Coronary artery (tissue), 2 donors: ENCODE results near the gene GIGYF1.

Source experiments
- DNase-seq: peaks from one replicate; pipeline ENCODE4 v3.0.0-alpha.2; 2017; ENCODE audit warnings: low spot score
- H3K27ac ChIP-seq, 2 donors: fragments of 200-600 bp; sonication (generic); one replicate each; pipeline ENCODE4 v1.5.1; 2016 to 2019
- H3K4me3 ChIP-seq: fragments of 200-600 bp; sonication (generic); 2 replicates; pipeline ENCODE4 v1.5.1; 2016; ENCODE audit warnings: mild to moderate bottlenecking, moderate library complexity
- TF ChIP-seq, protein P1 (sequence below): fragments of 200-600 bp; sonication (generic); IDR thresholded peaks from one replicate; pipeline ENCODE4 v1.5.1; 2019; ENCODE audit warnings: antibody characterized with exemption

The GIGYF1 gene

DNA sequence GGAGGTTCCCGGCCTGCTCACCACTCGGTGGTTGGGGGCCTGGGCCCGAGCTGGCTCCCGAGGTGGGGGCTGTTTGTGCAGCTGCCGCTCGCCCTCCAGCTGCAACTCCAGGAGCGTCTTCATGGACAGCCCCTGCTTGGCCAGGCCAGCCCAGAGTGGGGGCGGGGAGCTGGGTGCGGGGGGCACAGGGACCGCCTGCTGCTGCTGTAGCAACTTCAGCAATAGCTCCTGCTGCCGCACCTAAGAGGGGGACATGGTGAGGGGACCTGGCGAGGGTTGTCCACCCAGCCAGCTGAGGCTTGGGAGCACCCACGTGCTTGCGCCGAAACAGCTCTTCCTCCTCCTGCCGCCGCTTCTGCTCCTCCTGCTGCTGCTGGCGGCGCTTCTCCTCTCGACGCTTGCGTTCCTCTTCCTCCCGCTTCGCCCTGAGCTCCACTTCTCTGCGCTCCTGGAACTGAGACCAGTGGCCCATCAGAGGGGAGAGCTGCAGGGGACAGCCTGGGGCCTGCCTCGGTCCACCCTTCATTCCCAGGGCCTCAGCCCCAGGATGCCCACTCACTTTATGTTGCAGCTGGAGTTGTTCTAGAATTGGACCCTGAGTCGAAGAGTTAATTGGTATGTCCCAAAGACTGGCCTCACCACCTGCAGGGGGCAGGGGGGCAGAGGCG is 10.9 kb downstream of the GIGYF1 start:
- H3K27ac ChIP-seq, result no peak overlapping the region
- TF ChIP-seq, protein P1, sequence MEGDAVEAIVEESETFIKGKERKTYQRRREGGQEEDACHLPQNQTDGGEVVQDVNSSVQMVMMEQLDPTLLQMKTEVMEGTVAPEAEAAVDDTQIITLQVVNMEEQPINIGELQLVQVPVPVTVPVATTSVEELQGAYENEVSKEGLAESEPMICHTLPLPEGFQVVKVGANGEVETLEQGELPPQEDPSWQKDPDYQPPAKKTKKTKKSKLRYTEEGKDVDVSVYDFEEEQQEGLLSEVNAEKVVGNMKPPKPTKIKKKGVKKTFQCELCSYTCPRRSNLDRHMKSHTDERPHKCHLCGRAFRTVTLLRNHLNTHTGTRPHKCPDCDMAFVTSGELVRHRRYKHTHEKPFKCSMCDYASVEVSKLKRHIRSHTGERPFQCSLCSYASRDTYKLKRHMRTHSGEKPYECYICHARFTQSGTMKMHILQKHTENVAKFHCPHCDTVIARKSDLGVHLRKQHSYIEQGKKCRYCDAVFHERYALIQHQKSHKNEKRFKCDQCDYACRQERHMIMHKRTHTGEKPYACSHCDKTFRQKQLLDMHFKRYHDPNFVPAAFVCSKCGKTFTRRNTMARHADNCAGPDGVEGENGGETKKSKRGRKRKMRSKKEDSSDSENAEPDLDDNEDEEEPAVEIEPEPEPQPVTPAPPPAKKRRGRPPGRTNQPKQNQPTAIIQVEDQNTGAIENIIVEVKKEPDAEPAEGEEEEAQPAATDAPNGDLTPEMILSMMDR, result no peak
- H3K4me3 ChIP-seq, result no peak overlapping the region
- DNase-seq, result no peak

DNA sequence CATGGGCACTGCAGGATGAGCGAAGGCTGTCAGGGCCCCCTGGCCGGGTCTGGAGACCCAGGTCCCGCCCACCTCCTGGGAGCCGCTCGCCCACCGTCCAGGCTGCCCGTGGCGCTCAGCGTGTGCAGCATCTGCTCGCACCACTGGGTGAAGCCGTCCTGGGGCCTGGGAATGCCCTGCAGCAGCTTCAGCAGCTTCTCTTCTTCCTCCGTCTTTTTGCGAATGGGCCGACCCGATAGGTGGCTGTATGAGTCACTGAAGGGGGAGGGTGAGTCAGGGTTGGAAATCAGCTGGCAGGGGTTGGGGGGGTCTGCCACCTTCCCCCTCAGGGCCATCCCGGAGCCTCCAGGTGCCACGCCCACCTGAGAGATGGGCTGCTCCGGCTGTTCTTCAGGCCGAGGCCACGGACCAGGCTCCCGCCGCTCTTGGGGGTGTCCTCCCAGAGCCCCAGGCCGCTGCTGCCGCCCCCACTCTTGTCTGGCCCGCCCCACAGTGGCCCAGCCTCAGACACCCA is 11.8 kb downstream of the GIGYF1 start:
- DNase-seq, result no peak
- peak overlapping the region in 1 of 2 donors; percentile 11 for H3K27ac ChIP-seq

DNA sequence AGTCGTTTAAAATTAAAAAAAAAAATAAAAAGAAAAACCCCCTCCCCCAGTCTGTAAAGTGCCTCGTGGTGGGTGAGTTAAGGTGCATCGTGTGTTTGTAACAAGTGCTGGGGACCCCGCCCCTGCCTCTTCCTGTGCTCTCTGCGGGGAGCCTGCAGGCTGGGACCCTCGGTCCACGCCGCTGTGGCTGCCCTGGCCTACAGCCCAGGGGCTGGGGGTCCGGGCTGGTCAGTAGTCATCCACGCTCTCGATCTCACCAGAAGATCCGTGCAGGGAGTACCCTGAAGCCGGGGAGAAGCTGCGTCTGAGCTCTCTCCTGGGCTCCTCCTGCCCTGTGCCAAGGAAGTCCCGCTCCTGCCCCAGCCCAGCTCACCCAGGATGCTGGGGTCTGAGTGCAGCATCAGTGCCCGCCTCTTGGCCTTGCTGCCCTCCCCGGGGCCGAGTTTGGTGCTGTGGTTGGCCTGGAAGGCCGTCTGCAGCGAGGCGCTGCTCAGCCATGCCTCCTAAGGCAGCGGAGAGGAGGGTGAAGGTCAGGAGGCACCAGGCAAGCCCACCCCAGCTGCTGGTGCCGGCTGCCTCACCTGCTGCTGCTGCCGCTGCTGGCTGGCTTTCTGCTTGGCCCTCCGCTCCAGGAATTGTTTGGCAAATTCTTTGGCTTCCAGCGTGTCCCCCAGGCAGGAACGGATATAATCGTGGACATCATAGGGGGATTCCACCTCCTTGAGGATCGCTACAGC is 12.4 kb downstream of the GIGYF1 start:
- Histone ChIP-seq H3K27ac (peak overlapping the region in 1 of 2 donors; percentile 11), H3K4me3 (no peak overlapping the region)
- TF ChIP-seq, protein P1, result no peak
- DNase-seq, result no peak

More for the DNA sequence above, 11.8 kb downstream of the GIGYF1 start:
- no peak overlapping the region for H3K4me3 ChIP-seq
- TF ChIP-seq, protein P1, result no peak

DNA sequence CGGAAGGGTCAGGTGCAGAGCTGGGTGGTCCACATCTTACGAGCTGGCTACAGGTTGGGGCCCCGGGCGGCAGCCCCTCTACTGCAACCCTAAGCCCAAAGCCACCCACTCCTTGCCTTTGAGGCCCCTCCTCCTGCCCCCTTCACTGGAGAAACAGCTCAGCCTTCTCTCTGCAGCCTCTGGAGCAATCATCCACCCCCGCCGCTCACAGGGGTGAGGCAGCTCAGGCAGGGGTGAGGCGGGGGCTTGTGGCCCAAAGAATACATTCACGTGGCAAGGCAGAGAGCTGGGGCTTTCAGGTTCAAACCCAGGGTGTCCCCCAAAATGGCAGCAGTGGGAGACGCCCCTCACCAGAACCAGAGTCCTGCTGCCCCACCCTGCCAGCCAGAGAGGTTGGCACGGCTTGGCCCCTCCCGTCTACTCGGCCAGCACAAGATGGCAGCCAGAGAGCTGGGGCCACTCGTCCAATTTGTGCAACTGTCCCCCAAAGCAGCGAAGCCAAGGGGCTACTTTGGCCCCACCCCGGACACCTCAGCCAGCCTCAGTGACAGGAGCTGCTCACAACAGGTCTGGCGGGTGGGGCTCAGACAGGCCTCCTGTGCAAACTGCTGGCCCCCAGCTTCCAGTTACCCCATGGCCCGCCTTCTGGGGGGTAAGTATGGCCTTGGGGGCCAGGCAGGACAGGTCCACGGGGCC is 13.3 kb downstream of the GIGYF1 start:
- no peak overlapping the region for H3K4me3 ChIP-seq
- H3K27ac ChIP-seq, result peak overlapping the region in 1 of 2 donors; percentile 78
- no peak for DNase-seq
- TF ChIP-seq, protein P1, result no peak

DNA sequence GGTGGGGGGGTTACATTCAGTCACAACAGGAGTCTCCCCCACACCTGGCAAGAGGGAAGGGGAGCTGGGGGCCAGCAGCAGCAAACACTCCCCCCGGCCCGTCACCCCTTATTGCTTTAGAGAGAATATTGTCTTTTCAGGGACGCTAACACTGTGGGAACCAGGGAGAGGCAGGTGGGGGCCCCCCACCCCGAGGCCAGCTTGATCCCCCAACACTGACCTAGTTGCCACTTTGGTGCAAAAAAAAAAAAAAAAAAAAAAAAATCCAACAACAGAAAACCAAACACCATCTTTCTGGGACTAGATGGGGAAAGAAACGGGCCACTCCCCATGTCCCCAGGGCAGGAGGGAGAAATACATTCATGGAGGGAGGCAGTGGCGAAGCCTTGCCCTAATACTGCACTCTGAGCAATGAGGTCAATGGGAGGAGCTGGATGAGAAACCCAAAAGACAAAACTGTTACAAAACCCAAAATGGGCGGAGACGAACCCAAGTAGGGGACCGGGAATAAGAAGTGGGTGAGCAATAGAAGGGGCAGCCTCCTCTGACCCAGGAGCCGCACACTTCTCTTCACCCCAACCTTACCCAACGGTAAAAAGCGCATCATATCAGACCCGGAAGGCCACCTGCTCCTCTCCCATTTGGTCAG is 14.0 kb downstream of the GIGYF1 start:
- H3K27ac ChIP-seq, result peak overlapping the region; percentile 17 to 78
- H3K4me3 ChIP-seq, result no peak overlapping the region
- no peak for DNase-seq
- TF ChIP-seq, protein P1, result no peak

DNA sequence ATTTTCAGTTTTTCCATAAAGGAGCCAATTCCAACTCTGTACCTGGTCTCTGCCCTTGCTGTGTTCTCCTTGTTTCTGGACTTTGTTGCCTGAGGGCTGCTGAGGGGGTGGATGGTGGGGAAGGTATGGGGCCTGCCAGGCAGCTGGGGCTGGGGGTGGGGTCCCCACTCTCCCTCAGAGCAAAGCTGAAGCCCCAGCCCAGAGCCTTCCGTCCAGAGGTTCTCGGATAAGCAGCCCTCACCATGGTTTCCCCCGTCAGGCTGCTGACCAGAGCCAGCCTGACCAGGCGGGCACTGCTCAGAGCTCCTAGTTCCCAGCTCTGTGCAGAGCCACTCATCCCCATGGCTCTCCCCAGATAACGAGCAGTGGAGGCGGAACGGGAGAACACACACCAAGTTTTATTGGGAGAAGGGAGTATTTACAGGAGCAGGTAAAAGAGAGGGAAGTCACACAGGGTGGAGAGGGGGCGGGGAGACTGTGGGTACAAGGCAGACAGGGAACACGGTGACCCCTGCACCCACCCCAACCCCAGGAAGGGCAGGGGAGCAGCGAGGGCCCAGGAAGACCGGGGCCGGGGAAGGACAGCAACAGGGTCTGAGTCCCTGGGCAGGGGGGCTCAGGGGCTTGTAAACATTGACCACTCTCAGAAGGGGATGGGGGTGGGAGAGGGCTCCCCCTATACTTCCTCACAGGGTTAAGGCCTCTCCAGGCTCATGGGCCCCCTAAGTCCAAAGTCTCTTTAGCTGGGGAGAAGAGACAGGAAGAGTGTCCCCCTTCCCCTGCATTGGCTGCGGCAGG is 14.7 kb downstream of the GIGYF1 start:
- DNase-seq, result no peak
- peak overlapping the region; percentile 17 to 58 for H3K27ac ChIP-seq
- no peak overlapping the region for H3K4me3 ChIP-seq
- TF ChIP-seq, protein P1, result no peak
